ENCODE results near the gene ADNP. TPM values are rescaled to one million over a fixed set of nuclear protein-coding genes. Genes with fewer than 3 reads are reported as not detected.

The ADNP gene
- total RNA-seq, 4 donors from 2014 or later: 58.9 to 77.1 (median 72.6) TPM

DNA sequence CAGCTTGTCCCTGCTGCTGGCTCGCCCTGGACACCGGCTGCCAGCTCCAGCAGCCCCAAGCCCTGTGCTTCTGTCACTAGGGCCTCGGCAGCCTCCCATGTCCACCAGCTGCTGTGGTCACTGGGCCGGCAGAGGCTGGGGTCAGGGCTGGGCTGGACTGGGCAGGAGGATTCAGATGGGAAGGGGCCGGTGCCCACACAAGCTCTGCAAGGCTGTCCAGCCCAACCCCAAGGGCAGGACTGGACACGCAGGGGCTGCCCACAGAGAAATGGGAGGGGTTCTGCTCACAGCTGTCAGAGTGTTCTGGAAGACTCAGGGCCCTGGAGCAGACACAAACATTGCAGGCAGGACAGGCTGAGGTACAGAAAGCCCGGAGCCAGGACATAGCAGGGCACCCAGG lies 65.6 kb downstream of the ADNP start:
- H3K4me1 ChIP-seq: no peaks in the 10 kb centered on the region
- TF ChIP-seq POLR2A (IDR thresholded peaks at IDR 0.05) (no peak), EP300 (IDR thresholded peaks at IDR 0.05) (no peak), POLR2AphosphoS5 (IDR thresholded peaks at IDR 0.05) (no peak)
- TF ChIP-seq, protein P1, sequence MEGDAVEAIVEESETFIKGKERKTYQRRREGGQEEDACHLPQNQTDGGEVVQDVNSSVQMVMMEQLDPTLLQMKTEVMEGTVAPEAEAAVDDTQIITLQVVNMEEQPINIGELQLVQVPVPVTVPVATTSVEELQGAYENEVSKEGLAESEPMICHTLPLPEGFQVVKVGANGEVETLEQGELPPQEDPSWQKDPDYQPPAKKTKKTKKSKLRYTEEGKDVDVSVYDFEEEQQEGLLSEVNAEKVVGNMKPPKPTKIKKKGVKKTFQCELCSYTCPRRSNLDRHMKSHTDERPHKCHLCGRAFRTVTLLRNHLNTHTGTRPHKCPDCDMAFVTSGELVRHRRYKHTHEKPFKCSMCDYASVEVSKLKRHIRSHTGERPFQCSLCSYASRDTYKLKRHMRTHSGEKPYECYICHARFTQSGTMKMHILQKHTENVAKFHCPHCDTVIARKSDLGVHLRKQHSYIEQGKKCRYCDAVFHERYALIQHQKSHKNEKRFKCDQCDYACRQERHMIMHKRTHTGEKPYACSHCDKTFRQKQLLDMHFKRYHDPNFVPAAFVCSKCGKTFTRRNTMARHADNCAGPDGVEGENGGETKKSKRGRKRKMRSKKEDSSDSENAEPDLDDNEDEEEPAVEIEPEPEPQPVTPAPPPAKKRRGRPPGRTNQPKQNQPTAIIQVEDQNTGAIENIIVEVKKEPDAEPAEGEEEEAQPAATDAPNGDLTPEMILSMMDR (IDR thresholded peaks at IDR 0.05): no peak
- no peak overlapping the region for H3K27ac ChIP-seq
- no peak for DNase-seq (ENCODE audit: low spot score in 2 of 2)
- no peak overlapping the region for H3K4me3 ChIP-seq
- no peaks in the 10 kb centered on the region for H3K36me3 ChIP-seq
- H3K27me3 ChIP-seq: no peaks in the 10 kb centered on the region
- WGBS: 71% methylated on average over 1 of the region's 7 CpGs
- no peaks in the 10 kb centered on the region for H3K9me3 ChIP-seq

DNA sequence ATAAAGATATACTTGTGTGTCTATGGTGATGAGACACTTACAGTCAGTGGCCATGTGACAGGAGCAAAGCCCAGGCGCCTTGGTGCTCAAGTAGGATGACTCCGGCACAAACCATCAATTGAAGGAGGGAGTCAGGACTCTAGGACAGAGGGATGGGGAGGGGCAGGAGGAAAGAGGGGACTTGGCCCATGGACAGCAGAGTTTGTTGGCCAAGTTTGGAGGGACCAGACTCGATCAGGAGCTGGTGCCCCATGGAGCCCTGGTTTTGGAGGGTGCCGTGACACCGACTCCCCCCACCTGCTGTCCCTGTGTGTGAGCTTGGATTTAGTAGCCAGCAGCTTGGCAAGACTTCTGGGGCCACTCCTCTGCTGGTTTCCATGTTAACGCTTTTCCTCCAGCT lies 66.1 kb downstream of the ADNP start:
- H3K4me1 ChIP-seq: no peaks in the 10 kb centered on the region
- TF ChIP-seq, protein P1 (IDR thresholded peaks at IDR 0.05): no peak
- TF ChIP-seq POLR2AphosphoS5 (IDR thresholded peaks at IDR 0.05) (no peak), EP300 (IDR thresholded peaks at IDR 0.05) (no peak), POLR2A (IDR thresholded peaks at IDR 0.05) (no peak)
- no peaks in the 10 kb centered on the region for H3K27me3 ChIP-seq
- H3K27ac ChIP-seq: no peak overlapping the region
- no peaks in the 10 kb centered on the region for H3K36me3 ChIP-seq
- no peaks in the 10 kb centered on the region for H3K9me3 ChIP-seq
- WGBS: 89% methylated on average over 5 of the region's 6 CpGs
- H3K4me3 ChIP-seq: no peak overlapping the region
- DNase-seq (ENCODE audit: low spot score in 2 of 2): no peak

DNA sequence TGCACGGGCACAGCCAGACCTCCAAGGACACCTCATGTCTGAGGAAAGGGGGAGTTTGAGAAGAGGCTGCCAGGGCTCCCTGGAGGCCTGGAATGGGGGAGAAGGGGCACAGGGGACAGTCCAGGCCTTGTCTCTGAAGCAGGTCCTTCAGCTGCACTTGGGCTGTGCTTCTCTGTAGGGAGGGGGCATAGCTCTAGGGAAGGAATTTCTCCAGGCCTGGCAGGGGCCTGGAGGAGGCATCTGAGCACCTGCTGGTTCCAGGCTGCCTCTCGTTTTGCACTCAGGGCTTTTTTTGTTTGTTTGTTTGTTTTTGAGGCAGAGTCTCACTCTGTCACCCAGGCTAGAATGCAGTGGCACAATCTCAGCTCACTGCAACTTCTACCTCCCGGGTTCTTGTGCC lies 68.7 kb downstream of the ADNP start:
- WGBS: 73% methylated on average over 3 of the region's 3 CpGs
- Histone ChIP-seq H3K9me3 (no peaks in the 10 kb centered on the region), H3K27me3 (no peaks in the 10 kb centered on the region), H3K36me3 (no peaks in the 10 kb centered on the region), H3K4me3 (no peak overlapping the region), H3K27ac (no peak overlapping the region), H3K4me1 (no peaks in the 10 kb centered on the region)
- DNase-seq (ENCODE audit: low spot score in 2 of 2): no peak
- TF ChIP-seq, protein P1 (IDR thresholded peaks at IDR 0.05): no peak
- TF ChIP-seq POLR2A (IDR thresholded peaks at IDR 0.05): no peak
- no peak for TF ChIP-seq EP300 (IDR thresholded peaks at IDR 0.05)
- TF ChIP-seq POLR2AphosphoS5 (IDR thresholded peaks at IDR 0.05): no peak

DNA sequence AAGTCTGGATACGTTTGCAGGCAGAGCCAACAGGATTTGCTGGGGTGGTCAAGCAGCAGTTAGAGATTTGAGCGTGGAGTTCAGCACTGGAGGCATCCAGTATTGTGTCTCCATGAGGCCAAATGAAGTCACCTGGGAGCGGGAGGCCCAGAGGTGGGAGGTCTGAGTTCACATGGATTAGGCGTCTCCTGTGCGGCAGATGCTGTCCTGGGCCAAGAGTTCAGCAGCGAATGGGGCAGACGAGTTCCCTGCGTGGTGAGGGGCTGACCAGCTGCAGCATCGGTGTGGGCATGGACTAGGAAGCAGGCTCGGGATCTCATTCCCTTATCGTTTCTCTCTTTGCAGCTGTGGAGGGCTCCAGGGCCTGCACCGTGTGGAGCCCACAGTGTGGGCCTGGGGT lies 70.2 kb downstream of the ADNP start:
- Histone ChIP-seq H3K4me1 (peaks cover 6% of the 10 kb centered on the region), H3K36me3 (no peaks in the 10 kb centered on the region), H3K27ac (no peak overlapping the region), H3K9me3 (no peaks in the 10 kb centered on the region), H3K27me3 (no peaks in the 10 kb centered on the region), H3K4me3 (no peak overlapping the region)
- DNase-seq (ENCODE audit: low spot score in 2 of 2): no peak
- TF ChIP-seq POLR2AphosphoS5 (IDR thresholded peaks at IDR 0.05) (no peak), EP300 (IDR thresholded peaks at IDR 0.05) (no peak), POLR2A (IDR thresholded peaks at IDR 0.05) (no peak)
- TF ChIP-seq, protein P1 (IDR thresholded peaks at IDR 0.05): no peak
- 82% methylated on average over 12 of the region's 12 CpGs for WGBS

DNA sequence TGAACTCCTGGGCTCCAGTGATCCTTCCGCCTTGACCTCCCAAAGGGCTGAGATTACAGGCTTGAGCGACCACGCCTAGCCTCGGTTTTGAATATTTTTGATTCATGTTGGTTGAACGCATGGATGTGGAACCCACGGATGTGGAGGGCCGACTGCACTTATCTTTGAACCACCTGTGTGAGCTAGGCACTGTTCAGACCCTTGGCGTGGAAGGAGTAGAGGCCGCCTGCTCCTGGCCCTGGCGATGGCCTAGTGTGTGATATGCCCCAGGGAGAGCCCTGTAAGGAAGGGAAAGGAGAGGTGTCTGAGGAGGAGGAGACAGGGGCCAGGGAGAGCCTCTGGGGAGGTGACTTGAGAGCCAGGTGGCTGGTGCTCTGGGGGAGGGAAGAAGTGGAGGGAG lies 72.1 kb downstream of the ADNP start:
- no peaks in the 10 kb centered on the region for H3K9me3 ChIP-seq
- H3K4me1 ChIP-seq: peaks cover 19% of the 10 kb centered on the region
- no peak overlapping the region for H3K27ac ChIP-seq
- H3K36me3 ChIP-seq: no peaks in the 10 kb centered on the region
- TF ChIP-seq, protein P1 (IDR thresholded peaks at IDR 0.05): no peak
- no peak for TF ChIP-seq EP300 (IDR thresholded peaks at IDR 0.05)
- no peak for TF ChIP-seq POLR2A (IDR thresholded peaks at IDR 0.05)
- TF ChIP-seq POLR2AphosphoS5 (IDR thresholded peaks at IDR 0.05): no peak
- no peak for DNase-seq (ENCODE audit: low spot score in 2 of 2)
- 97% methylated on average over 10 of the region's 10 CpGs for WGBS
- H3K4me3 ChIP-seq: no peak overlapping the region
- peaks cover 5% of the 10 kb centered on the region for H3K27me3 ChIP-seq
